ENCODE measurements around the gene KLHL6.
"Not testable (repeated sequence)": the region's sequence is repeated elsewhere in the genome, so short reads cannot be mapped to it uniquely, and the experiment has no call there.

The KLHL6 gene

DNA sequence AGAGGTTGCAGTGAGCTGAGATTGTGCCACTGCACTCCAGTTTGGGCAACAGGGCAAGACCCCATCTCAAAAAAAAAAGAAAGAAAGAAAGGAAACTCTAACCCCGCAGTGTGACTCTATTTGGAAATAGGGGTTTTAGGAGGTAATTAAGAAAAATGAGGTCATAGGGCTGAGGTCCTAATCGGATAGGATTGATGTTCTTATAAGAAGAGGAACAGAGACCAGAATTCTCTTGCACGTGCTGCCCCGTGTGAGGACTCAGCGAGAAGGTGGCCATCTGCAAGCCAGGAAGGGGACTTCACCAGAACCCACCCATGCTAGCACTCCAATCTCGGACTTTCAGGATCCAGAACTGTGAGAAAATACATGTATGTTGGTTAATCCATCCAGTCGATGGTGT is 25.8 kb downstream of the KLHL6 start:
- no peak for DNase-seq

GRCh38 chr3:183529185-183529584 is 26.3 kb downstream of the KLHL6 start:
- no peak for DNase-seq

DNA sequence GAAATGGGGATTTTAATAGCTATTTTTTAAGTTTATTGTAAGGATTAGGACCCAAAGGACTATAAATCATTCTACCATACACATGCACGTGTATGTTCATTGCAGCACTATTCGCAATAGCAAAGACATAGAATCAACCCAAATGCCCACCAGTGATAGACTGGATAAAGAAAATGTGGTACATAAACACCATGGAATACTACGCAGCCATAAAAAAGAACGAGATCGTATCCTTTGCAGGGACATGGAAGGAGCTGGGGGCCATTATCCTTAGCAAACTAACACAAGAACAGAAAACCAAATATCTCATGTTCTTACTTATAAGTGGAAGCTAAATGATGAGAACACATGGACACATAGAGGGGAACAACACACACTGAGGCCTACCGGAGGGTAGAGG is 26.7 kb downstream of the KLHL6 start:
- not testable (repeated sequence) for DNase-seq

DNA sequence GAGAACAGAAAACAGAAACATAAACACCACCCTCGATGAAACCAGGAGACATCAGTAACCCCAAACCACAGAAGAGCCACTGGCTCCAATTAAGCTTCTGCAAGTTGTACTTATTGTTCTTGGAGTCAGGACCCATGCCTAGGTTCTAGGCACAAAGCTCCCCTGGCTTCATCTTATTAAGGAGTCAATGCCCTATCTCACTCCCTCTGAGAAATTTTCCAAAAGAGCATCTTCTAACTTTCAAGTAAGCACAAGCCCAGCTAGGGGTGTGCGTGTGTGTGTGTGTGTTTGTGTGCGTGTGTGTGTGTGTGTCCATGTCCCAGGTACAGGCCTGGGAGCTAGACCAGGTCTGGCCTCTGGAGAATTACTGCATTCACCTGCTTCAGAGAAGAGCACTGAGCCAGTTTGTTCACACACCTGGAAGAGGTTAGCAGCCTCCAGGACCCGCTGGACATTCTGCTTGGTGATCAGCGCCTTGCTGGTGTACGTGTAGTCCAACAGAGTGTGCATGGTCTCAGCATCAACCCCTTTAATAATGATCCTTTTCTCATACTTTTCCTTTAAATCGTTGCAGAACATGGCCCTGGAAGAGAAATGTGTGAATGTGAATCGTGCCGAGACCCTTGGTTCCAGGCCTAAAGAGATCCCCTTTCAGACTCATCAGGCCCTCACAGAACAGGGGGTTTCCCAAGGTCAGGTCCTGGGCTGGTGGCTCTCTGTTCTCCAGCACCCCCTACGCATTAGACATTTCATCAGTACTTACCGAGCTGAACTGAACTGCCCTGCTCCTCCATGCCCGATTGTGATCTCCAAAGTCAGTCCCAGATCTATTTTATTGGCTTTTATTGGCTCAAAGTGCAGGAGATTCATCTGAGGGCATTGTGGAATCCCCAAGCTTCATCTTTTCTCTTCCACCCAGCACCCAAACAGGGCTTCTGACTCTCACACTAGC is 27.8 kb downstream of the KLHL6 start:
- no peak for DNase-seq

GRCh38 chr3:183526838-183527427 is 28.6 kb downstream of the KLHL6 start:
- no peak for DNase-seq

DNA sequence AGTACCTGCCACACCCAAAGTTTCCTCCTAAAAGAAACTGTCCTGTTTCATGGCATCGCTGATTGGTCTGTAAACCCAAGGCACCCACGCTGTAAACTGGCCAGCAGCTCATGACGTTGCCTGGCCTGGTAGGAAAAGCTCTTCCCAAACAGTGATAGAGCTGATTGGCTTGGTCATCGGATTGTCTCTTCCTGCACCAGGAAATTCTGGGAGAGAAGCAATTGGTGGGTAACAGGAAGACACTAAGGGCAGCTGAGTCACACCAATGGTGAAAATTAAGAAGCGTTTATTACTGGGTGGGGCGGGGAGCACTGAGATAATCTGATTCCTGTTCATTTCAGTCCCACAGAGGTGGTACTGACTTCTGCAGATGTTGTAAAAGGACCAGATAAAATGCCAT is 31.0 kb downstream of the KLHL6 start:
- no peak for DNase-seq

GRCh38 chr3:183520741-183521556 is 34.6 kb downstream of the KLHL6 start:
- not testable (repeated sequence) for DNase-seq

DNA sequence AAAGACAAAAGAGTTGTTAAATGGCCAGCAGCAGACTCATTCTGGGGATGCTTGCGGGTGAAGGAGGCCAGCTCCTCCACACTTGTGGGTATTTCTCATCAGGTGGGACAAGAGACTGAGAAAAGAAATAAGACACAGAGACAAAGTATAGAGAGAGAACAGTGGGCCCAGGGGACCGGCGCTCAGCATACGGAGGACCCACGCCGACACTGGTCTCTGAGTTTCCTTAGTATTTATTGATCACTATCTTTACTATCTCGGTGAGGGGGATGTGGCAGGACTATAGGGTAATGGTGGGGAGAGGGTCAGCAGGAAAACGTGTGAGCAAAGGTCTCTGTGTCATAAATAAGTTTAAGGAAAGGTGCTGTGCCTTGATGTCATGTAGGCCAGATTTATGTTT is 35.2 kb downstream of the KLHL6 start:
- not testable (repeated sequence) for DNase-seq

DNA sequence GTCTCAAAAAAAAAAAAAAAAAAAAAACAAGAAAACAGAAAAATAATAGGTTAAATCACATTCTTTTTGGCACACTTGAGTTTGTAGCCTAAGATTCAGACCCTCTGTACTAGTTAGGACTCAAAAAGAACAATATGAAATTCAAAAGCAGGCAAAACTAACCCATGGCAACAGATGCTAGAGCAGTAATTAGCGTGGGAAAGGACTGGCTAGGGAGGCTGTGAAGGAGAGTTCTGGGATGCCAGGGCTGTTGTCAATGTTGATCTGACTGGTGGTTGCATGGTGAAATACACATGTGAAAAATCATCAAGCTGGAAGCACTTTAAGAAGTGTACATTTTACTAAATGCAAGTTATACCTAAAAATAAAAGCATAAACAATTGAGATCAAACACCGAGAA is 35.6 kb downstream of the KLHL6 start:
- DNase-seq: no peak

DNA sequence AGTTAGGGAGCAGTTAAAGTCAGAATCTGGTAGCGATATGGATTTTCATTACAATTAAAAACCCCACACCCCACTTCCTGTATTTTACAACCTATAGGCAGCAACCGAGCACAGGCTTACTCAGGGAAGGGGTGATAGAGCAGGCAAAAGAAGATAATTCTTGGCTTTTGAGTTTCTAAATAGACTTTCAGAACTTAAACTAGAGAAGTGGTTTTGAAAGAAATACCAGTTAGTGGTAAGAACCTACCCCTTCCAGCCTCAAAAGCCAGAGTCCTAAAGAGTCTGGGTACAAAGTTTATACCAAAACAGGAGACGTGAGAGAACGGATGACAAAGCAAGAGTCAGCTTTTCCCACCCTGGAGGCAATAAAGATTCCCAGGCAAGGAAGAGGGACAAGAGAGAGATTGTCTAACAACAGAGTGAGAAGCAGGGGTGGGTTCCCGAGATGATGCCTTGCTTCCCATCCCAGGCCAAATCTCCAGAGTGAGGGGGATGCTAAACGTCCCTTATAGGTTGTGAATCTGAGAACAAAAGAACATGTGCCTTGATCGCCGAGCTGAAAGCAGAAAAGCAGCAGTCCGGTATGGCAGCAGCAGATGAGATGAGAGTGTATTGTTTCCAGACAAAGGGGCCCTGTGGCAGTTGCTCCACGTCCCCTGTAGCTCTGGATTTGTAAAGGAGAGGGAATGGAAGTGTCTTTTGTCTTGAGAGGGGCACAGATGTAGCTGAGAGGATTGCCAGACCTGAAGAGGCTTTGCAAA is 36.8 kb downstream of the KLHL6 start:
- DNase-seq: no peak

- DNase-seq: no peak
Measured at GRCh38 chr3:183517607-183518006, 37.9 kb downstream of the KLHL6 start.

- DNase-seq: no peak
Measured at GRCh38 chr3:183515968-183516851, 39.3 kb downstream of the KLHL6 start.

DNA sequence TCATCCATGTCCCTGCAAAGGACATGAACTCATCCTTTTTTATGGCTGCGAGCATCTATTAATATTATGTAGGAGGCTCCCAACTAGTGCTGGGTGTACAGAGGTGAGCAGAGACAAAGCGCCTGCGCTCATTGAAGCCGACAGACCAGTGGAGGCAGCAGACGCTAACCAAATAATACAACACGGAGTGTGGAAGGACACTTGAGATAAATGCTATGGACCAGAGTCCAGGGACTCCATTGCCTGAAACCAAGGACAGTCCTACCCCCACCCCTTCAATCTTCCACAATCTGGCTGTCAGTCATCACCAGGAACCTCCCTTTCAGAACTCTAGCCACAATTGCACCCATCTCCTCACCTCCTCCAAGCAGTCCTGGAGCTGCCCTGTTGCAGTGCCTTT is 41.5 kb downstream of the KLHL6 start:
- DNase-seq: no peak

DNA sequence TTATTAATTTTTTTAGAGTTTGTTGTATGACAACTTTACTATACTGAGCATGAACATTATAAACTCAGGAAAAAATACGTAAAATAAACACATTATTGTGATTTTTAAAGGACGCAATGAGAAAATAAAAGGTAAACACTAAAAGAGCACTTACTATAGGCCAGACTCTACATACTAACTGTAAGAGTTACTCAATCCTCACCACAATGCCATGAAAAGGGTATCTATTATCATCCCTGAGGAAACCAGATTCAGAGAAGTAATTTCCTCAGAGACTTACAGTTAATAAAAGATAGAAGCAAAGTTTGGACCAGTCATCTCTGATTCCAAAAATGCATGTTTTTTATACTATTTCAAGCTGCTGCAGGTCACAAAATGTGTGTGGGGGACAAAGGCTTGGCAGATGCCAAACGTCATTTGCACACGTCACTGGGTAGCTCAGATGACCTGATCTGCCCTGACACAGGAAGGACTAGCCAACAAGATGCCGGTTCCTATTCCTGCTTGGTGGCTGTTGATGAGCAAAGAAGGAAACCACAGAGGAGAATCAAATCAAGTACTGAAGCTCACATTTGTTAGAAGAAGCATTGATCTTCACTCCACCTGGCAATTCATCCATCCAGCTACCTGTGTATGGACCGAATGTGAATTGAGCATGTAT is 42.3 kb downstream of the KLHL6 start:
- DNase-seq: no peak

GRCh38 chr3:183511286-183512131 is 44.0 kb downstream of the KLHL6 start:
- DNase-seq: not testable (repeated sequence)

- no peak for DNase-seq
Measured at GRCh38 chr3:183508821-183509220, 46.7 kb downstream of the KLHL6 start.

- DNase-seq: no peak
Measured at GRCh38 chr3:183507551-183507950, 48.0 kb downstream of the KLHL6 start.

GRCh38 chr3:183506674-183507320 is 48.7 kb downstream of the KLHL6 start:
- no peak for DNase-seq

DNA sequence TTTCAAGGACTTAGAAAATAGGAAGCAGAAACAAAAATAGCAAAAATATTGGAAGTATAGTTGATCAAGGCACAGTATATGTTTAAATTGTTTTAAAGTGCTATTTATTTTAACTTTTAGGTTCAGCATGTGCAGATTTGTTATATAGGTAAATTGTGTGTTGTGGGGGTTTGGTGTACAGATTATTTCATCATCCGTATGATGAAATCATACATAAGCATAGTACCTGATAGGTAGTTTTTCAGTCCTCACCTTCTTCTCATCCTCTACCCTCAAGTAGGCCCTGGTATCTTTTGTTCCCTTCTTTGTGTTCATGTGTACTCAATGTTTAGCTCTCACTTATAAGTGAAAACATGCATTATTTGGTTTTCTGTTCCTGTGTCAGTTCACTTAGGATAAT is 50.9 kb downstream of the KLHL6 start:
- DNase-seq: no peak

DNA sequence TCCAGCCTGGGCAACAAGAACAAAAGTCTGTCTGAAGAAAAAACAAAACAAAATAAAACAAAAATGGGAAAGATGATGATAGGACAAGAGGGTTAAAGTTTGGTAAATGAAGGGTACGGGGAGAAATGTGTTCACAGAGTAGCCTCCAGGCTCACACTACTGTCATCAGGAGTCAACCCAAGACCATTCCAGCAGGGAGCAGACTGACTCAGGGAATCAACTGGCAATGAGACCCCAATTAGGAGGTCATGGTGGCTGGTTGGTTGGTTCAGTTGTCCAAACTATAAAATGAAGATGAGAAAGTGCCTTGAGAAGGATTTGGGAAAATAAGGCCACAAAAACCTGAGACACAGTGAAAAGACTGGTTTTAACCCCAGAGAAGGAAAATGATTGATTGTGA is 51.8 kb downstream of the KLHL6 start:
- DNase-seq: no peak
